H1 (cell line): ENCODE results near the gene CDV3. TPM values are rescaled to one million over a fixed set of nuclear protein-coding genes. Genes with fewer than 3 reads are reported as not detected.

Experiments used
- CTCF ChIA-PET: fragments of 300-600 bp; sonication (Branson Sonifier 250); formaldehyde crosslinking; loops from one replicate; lab custom pipeline; 2021; ENCODE audit not compliant: partially characterized antibody; lab: Charles Lee
- POLR2A ChIA-PET: fragments of 300-600 bp; sonication (Branson Sonifier 250); formaldehyde crosslinking; loops from one replicate; lab custom pipeline; 2021; ENCODE audit warnings: inconsistent platforms; ENCODE audit not compliant: partially characterized antibody; lab: Charles Lee
- DNase-seq, 2 experiments: peaks; one replicate each; pipeline versions ENCODE4 v3.0.0 to v3.0.0-alpha.2; 2010 to 2022; ENCODE audit warnings: low spot score in 2 of 2, low read depth in 1 of 2, mixed read lengths in 1 of 2
- FAIRE-seq: peaks from 2 replicates; lab custom pipeline; 2011; peaks lifted over from hg19 to GRCh38; lab: Jason Lieb, UNC
- H2AFZ ChIP-seq: 2 replicates; pipeline ENCODE4 v1.8.1; 2012; ENCODE audit warnings: low read length, inconsistent platforms
- H2AK5ac ChIP-seq: 2 replicates; pipeline ENCODE4 v1.6.1; 2013; ENCODE audit warnings: low read depth, low read length
- H2BK120ac ChIP-seq: replicated peaks from 2 replicates; pipeline ENCODE3; 2013; ENCODE audit warnings: low read depth, low read length, inconsistent platforms
- H2BK12ac ChIP-seq: 2 replicates; pipeline ENCODE4 v1.6.1; 2013; ENCODE audit warnings: low read depth, low read length
- H2BK15ac ChIP-seq: 2 replicates; pipeline ENCODE4 v1.6.1; 2013; ENCODE audit warnings: low read length
- H2BK20ac ChIP-seq: 2 replicates; pipeline ENCODE4 v1.6.1; 2013; ENCODE audit warnings: low read length
- H2BK5ac ChIP-seq: 2 replicates; pipeline ENCODE4 v1.6.1; 2013; ENCODE audit warnings: low read depth, low read length
- H3K14ac ChIP-seq: 2 replicates; pipeline ENCODE4 v1.6.1; 2013; ENCODE audit warnings: inconsistent platforms; ENCODE audit not compliant: insufficient read length
- H3K18ac ChIP-seq: 2 replicates; pipeline ENCODE4 v1.6.1; 2013; ENCODE audit warnings: low read length; ENCODE audit errors: extremely low read depth
- H3K23ac ChIP-seq: 2 replicates; pipeline ENCODE4 v1.6.1; 2013; ENCODE audit warnings: inconsistent platforms; ENCODE audit not compliant: insufficient read length
- H3K23me2 ChIP-seq: 2 replicates; pipeline ENCODE4 v1.6.1; 2013; ENCODE audit warnings: low read depth, low read length
- H3K27ac ChIP-seq: 2 replicates; pipeline ENCODE4 v1.6.1; 2011; ENCODE audit warnings: low read depth, low read length, inconsistent platforms
- H3K27me3 ChIP-seq, 4 experiments: replicated peaks in 1 of 4; 1 replicate in 1 of 4; 2 replicates in 3 of 4; pipeline versions ENCODE4 v1.6.1 to v1.8.1; 2011 to 2013; ENCODE audit warnings: low read length in 3 of 4, mild to moderate bottlenecking in 3 of 4, inconsistent platforms in 2 of 4, mixed read lengths in 2 of 4, moderate library complexity in 1 of 4; ENCODE audit not compliant: control insufficient read depth in 3 of 4, insufficient read depth in 3 of 4; ENCODE audit errors: extremely low read depth in 1 of 4
- H3K36me3 ChIP-seq, 4 experiments: 2 replicates each; pipeline versions ENCODE4 v1.6.1 to v1.8.1; 2011 to 2013; ENCODE audit warnings: mild to moderate bottlenecking in 4 of 4, low read length in 3 of 4, moderate library complexity in 2 of 4, control low read depth in 1 of 4, inconsistent platforms in 1 of 4; ENCODE audit not compliant: insufficient read depth in 4 of 4, control insufficient read depth in 2 of 4
- H3K4ac ChIP-seq: replicated peaks from 2 replicates; pipeline ENCODE3; 2013; ENCODE audit warnings: low read length, low read depth, mixed read lengths, inconsistent platforms; ENCODE audit not compliant: insufficient read length
- H3K4me1 ChIP-seq, 4 experiments: replicated peaks in 1 of 4; 1 replicate in 1 of 4; 2 replicates in 3 of 4; pipeline versions ENCODE4 v1.6.1 to v1.8.1; 2011 to 2013; ENCODE audit warnings: low read length in 3 of 4, inconsistent platforms in 2 of 4, mixed read lengths in 1 of 4; ENCODE audit not compliant: insufficient read depth in 4 of 4, control insufficient read depth in 3 of 4
- H3K4me2 ChIP-seq, 2 experiments: 2 replicates each; pipeline versions ENCODE4 v1.6.1 to v1.8.1; 2011 to 2013; ENCODE audit warnings: low read depth in 2 of 2, low read length in 2 of 2, control low read depth in 1 of 2, inconsistent platforms in 1 of 2, mild to moderate bottlenecking in 1 of 2; ENCODE audit not compliant: insufficient read depth in 1 of 2
- H3K4me3 ChIP-seq, 4 experiments: fragments of 200-600, 300-600 bp in 1 of 4; sonication (generic), shearing (Covaris generic), sonication (Bioruptor Twin) in 1 of 4; 2 replicates each; pipeline versions ENCODE4 v1.5.1 to v1.8.1; 2011 to 2016; ENCODE audit warnings: low read length in 4 of 4, low read depth in 3 of 4, control low read depth in 2 of 4, inconsistent platforms in 2 of 4, mild to moderate bottlenecking in 2 of 4, mixed read lengths in 1 of 4, moderate library complexity in 1 of 4; ENCODE audit not compliant: insufficient read depth in 2 of 4; ENCODE audit errors: extremely low read depth in 1 of 4
- H3K56ac ChIP-seq: replicated peaks from 2 replicates; pipeline ENCODE3; 2013; ENCODE audit warnings: low read depth, mild to moderate bottlenecking, mixed read lengths, low read length, inconsistent platforms; ENCODE audit not compliant: insufficient read length
- H3K79me1 ChIP-seq: 2 replicates; pipeline ENCODE4 v1.6.1; 2013; ENCODE audit warnings: low read depth, low read length, control low read depth
- H3K79me2 ChIP-seq, 2 experiments: 2 replicates each; pipeline versions ENCODE4 v1.6.1 to v1.8.1; 2012 to 2013; ENCODE audit warnings: low read length in 2 of 2, mild to moderate bottlenecking in 2 of 2, inconsistent platforms in 1 of 2; ENCODE audit not compliant: insufficient read depth in 2 of 2, control insufficient read depth in 1 of 2
- H3K9ac ChIP-seq, 4 experiments: replicated peaks in 1 of 4; 1 replicate in 1 of 4; 2 replicates in 3 of 4; pipeline versions ENCODE4 v1.6.1 to v1.8.1; 2011 to 2013; ENCODE audit warnings: low read depth in 3 of 4, low read length in 3 of 4, control low read depth in 2 of 4, mild to moderate bottlenecking in 2 of 4, moderate library complexity in 2 of 4, inconsistent platforms in 1 of 4; ENCODE audit errors: extremely low read depth in 1 of 4
- H3K9me3 ChIP-seq, 2 experiments: 2 replicates each; pipeline versions ENCODE4 v1.6.1 to v1.8.1; 2012 to 2013; ENCODE audit warnings: mild to moderate bottlenecking in 2 of 2, moderate library complexity in 2 of 2, control low read depth in 1 of 2, inconsistent platforms in 1 of 2, low read depth in 1 of 2, low read length in 1 of 2, mixed read lengths in 1 of 2; ENCODE audit not compliant: insufficient read depth in 2 of 2
- H4K20me1 ChIP-seq, 2 experiments: replicated peaks in 1 of 2; 2 replicates each; pipeline versions ENCODE3 to v1.8.1; 2011 to 2013; ENCODE audit warnings: inconsistent platforms in 2 of 2, low read length in 2 of 2, mild to moderate bottlenecking in 1 of 2; ENCODE audit not compliant: insufficient read depth in 2 of 2, control insufficient read depth in 1 of 2
- H4K5ac ChIP-seq: 2 replicates; pipeline ENCODE4 v1.6.1; 2013; ENCODE audit warnings: low read length, low read depth, mixed read lengths, inconsistent platforms; ENCODE audit not compliant: insufficient read length
- H4K8ac ChIP-seq: 2 replicates; pipeline ENCODE4 v1.8.0; 2013; ENCODE audit warnings: mild to moderate bottlenecking, moderate library complexity, low read length, inconsistent platforms; ENCODE audit not compliant: insufficient read depth; ENCODE audit errors: extremely low read depth
- H4K91ac ChIP-seq: replicated peaks from 2 replicates; pipeline ENCODE3; 2013; ENCODE audit warnings: low read length, mixed read lengths, inconsistent platforms; ENCODE audit not compliant: insufficient read length
- ATF3 ChIP-seq: IDR thresholded peaks from 2 replicates; pipeline ENCODE4 v1.6.1; 2011; ENCODE audit warnings: low read depth, mild to moderate bottlenecking, low read length; ENCODE audit not compliant: insufficient read depth
- BCL11A ChIP-seq, 2 experiments: IDR thresholded peaks; one replicate each; pipeline ENCODE4 v1.6.1; 2011; ENCODE audit warnings: low read depth in 2 of 2, low read length in 2 of 2, mild to moderate bottlenecking in 2 of 2
- CHD2 ChIP-seq: IDR thresholded peaks from 2 replicates; pipeline ENCODE4 v1.6.1; 2012; ENCODE audit warnings: low read length, improper control_type of control experiment
- CTBP2 ChIP-seq: IDR thresholded peaks from 2 replicates; pipeline ENCODE4 v1.7.0; 2011; ENCODE audit warnings: borderline replicate concordance, mild to moderate bottlenecking, moderate library complexity, mixed read lengths, low read length; ENCODE audit not compliant: insufficient read depth, insufficient read length
- EGR1 ChIP-seq: IDR thresholded peaks from 2 replicates; pipeline ENCODE4 v1.6.1; 2011; ENCODE audit warnings: low read depth, low read length, borderline replicate concordance
- EP300 ChIP-seq, 2 experiments: IDR thresholded peaks; 1 replicate in 1 of 2; 2 replicates in 1 of 2; pipeline ENCODE4 v1.6.1; 2011 to 2012; ENCODE audit warnings: low read depth in 2 of 2, low read length in 2 of 2, mild to moderate bottlenecking in 2 of 2, borderline replicate concordance in 1 of 2, inconsistent platforms in 1 of 2, moderate library complexity in 1 of 2
- HDAC6 ChIP-seq: IDR thresholded peaks from one replicate; pipeline ENCODE4 v1.7.1; 2012; ENCODE audit warnings: low read depth, mild to moderate bottlenecking, inconsistent platforms, low read length, moderate library complexity
- NRF1 ChIP-seq: IDR thresholded peaks from 2 replicates; pipeline ENCODE4 v1.6.1; 2011; ENCODE audit warnings: mild to moderate bottlenecking, low read depth, low read length, improper control_type of control experiment
- POLR2AphosphoS5 ChIP-seq: IDR thresholded peaks from 2 replicates; pipeline ENCODE4 v1.6.1; 2011; ENCODE audit warnings: low read depth, low read length
- POU5F1 ChIP-seq: IDR thresholded peaks from 2 replicates; pipeline ENCODE4 v1.6.1; 2011; ENCODE audit warnings: low read depth, mild to moderate bottlenecking, low read length, moderate library complexity
- RBBP5 ChIP-seq: IDR thresholded peaks from 2 replicates; pipeline ENCODE4 v1.7.1; 2012; ENCODE audit warnings: low read depth, mild to moderate bottlenecking, inconsistent platforms, low read length, moderate library complexity, borderline replicate concordance
- SIN3A ChIP-seq, 2 experiments: IDR thresholded peaks in 1 of 2; conservative IDR thresholded peaks in 1 of 2; 2 replicates each; pipeline ENCODE4 v1.6.1; 2011 to 2012; ENCODE audit warnings: low read length in 2 of 2, improper control_type of control experiment in 1 of 2, low read depth in 1 of 2, mild to moderate bottlenecking in 1 of 2
- TAF7 ChIP-seq: optimal IDR thresholded peaks from 2 replicates; pipeline ENCODE3; 2011; ENCODE audit warnings: low read depth, mild to moderate bottlenecking, inconsistent platforms, low read length, moderate library complexity, borderline replicate concordance
- YY1 ChIP-seq: IDR thresholded peaks from 2 replicates; pipeline ENCODE4 v1.6.1; 2011; ENCODE audit warnings: low read depth, mild to moderate bottlenecking, low read length
- WGBS, 2 experiments: shearing (Covaris generic) in 1 of 2; methylation state at CpG; one replicate each; pipeline versions ENCODE4 v1.1.6 to v1.1.7; 2013 to 2015; ENCODE audit warnings: low lambda C conversion rate in 2 of 2, mixed read lengths in 2 of 2, inconsistent platforms in 1 of 2, low coverage in 1 of 2, missing lambda C conversion rate in 1 of 2; ENCODE audit not compliant: insufficient replicate concordance in 2 of 2, insufficient coverage in 1 of 2, insufficient read length in 1 of 2; ENCODE audit errors: extremely low coverage in 1 of 2, missing lambda C conversion rate in 1 of 2; 5-methylcytosine and 5-hydroxymethylcytosine counted together
- polyA plus RNA-seq, 7 experiments: library from polyadenylated mRNA; depleted of rRNA in 3 of 7; stranded (reverse) in 5 of 7; unstranded in 2 of 7; fragments of >200 nt in 5 of 7; fragments of 200-250 nt in 2 of 7; gene quantifications; 1 replicate in 5 of 7; 2 replicates in 1 of 7; 4 replicates in 1 of 7; pipeline versions ENCODE4 v1.2.1 to v1.2.3, GENCODE V29; 2011 to 2013; ENCODE audit warnings: missing spikeins in 2 of 7, mixed read lengths in 2 of 7
- total RNA-seq: library from RNA; stranded (reverse); fragmentation: NEBNext Ultra II Directional; extraction: Animal tissue kit (Norgen Biotek cat#: 25700); gene quantifications from 2 replicates; pipeline ENCODE4 v1.2.1, GENCODE V29; 2021

CDV3 gene
- total and polyA plus RNA-seq, 2 of the 8 experiments (the other 6 are each of a cell fraction or from before 2014, with no cell fraction given), result 29.4 to 163 TPM

GRCh38 chr3:133606342-133606741 is 32.9 kb downstream of the CDV3 start:
- Histone ChIP-seq H3K9me3 (no peaks in the 10 kb centered on the region), H2AFZ (no peak overlapping the region), H4K5ac (no peak overlapping the region), H3K23ac (no peak overlapping the region), H2BK20ac (no peak overlapping the region), H2BK15ac (no peak overlapping the region), H4K91ac (no peak overlapping the region), H3K4me2 (no peak overlapping the region), H3K79me1 (no peaks in the 10 kb centered on the region), H2BK120ac (no peak overlapping the region), H3K4me1 (no peaks in the 10 kb centered on the region), H3K9ac (no peak overlapping the region), H3K79me2 (no peaks in the 10 kb centered on the region), H3K14ac (no peak overlapping the region), H2BK12ac (no peak overlapping the region), H3K56ac (no peak overlapping the region), H3K4me3 (no peak overlapping the region), H4K8ac (no peak overlapping the region), H2AK5ac (no peak overlapping the region), H3K27ac (no peak overlapping the region), H3K4ac (no peak overlapping the region), H4K20me1 (no peaks in the 10 kb centered on the region), H2BK5ac (no peak overlapping the region), H3K36me3 (peaks cover 0 to 45% (median 21%) of the 10 kb centered on the region in 4 experiments; a peak in 4 of 8 replicates), H3K23me2 (no peaks in the 10 kb centered on the region), H3K18ac (no peak overlapping the region), H3K27me3 (no peaks in the 10 kb centered on the region)
- CTCF ChIA-PET, result no interaction called here
- no peak for TF ChIP-seq NRF1
- TF ChIP-seq EP300 (IDR thresholded peaks at IDR 0.05; ENCODE audit: borderline replicate concordance in 1 of 2, low read depth in 2 of 2, low read length in 2 of 2), result no peak
- no peak for TF ChIP-seq POLR2AphosphoS5
- no peak for TF ChIP-seq CTBP2
- no peak for TF ChIP-seq EGR1
- TF ChIP-seq HDAC6, result no peak
- no peak for TF ChIP-seq TAF7
- no peak for TF ChIP-seq ATF3
- TF ChIP-seq YY1, result no peak
- TF ChIP-seq CHD2, result no peak
- no peak for TF ChIP-seq SIN3A (conservative IDR thresholded peaks at IDR 0.05 in 1 of 2, IDR thresholded peaks at IDR 0.05 in 1 of 2; ENCODE audit: low read depth in 1 of 2, low read length in 2 of 2)
- no peak for TF ChIP-seq BCL11A (IDR thresholded peaks at IDR 0.05; ENCODE audit: low read depth in 2 of 2, low read length in 2 of 2)
- no peak for TF ChIP-seq RBBP5
- no peak for TF ChIP-seq POU5F1
- WGBS, 2 experiments, result 86% methylated on average over 1 of the region's 1 CpG; no CpG with 5 or more reads in 1 of the 2 experiments
- POLR2A ChIA-PET, result interaction anchor here (1.1 kb wide), 1 partner anchor 15 kb away, joined by 3 read pairs; no protein-coding TSS in a partner anchor
- FAIRE-seq, result no peak
- no peak for DNase-seq
